HCT116 (cell line): ENCODE results near the gene DOCK2. TPM values are rescaled to one million over a fixed set of nuclear protein-coding genes. Genes with fewer than 3 reads are reported as not detected.

ENCODE experiments used
- ATAC-seq: fragments of 200-7000 bp; cut with Tn5 transposase; 2 replicates; pipeline ENCODE4 v1.9.1; 2020; ENCODE audit warnings: mild to moderate bottlenecking, moderate library complexity
- BruUV-seq: library from RNA; stranded (reverse); fragments of 400-500 nt; replicated peaks from 2 replicates; lab custom pipeline; 2021; lab: Mats Ljungman, UMichigan
- CTCF ChIA-PET: fragments of 300-600 bp; sonication (Branson Sonifier 250); formaldehyde crosslinking; loops from one replicate; lab custom pipeline; 2021; ENCODE audit warnings: antibody characterized with exemption; lab: Charles Lee
- POLR2A ChIA-PET: fragments of 300-600, 350-600 bp; sonication (Branson Sonifier 250); formaldehyde crosslinking; loops from one replicate; lab custom pipeline; 2021; ENCODE audit warnings: antibody characterized with exemption; lab: Charles Lee
- RAD21 ChIA-PET, 2 experiments: fragments of 300-600 bp; sonication (Branson Sonifier 250); formaldehyde crosslinking; loops; one replicate each; lab custom pipeline; 2023; ENCODE audit warnings: low total read pairs in 2 of 2; ENCODE audit not compliant: uncharacterized antibody in 2 of 2, unreplicated experiment in 2 of 2, low non-redundant PET in 1 of 2; lab: Charles Lee
- DNase-seq: peaks from one replicate; pipeline ENCODE4 v3.0.0-alpha.2; 2010; ENCODE audit warnings: low read depth, low spot score
- H2AFZ ChIP-seq: fragments of 200-600 bp; shearing (Covaris generic), sonication (generic); 2 replicates; pipeline ENCODE4 v1.6.1; 2017; ENCODE audit warnings: low read depth, mixed run types, mixed read lengths, antibody characterized with exemption, low read length; ENCODE audit not compliant: poor library complexity, severe bottlenecking
- H3K27ac ChIP-seq: 2 replicates; pipeline ENCODE4 v1.5.1; 2012; ENCODE audit warnings: low read depth, low read length
- H3K27me3 ChIP-seq: fragments of 200-600 bp; sonication (generic); 2 replicates; pipeline ENCODE4 v1.6.1; 2016; ENCODE audit warnings: mixed run types, low read length, mixed read lengths; ENCODE audit not compliant: insufficient read depth
- H3K36me3 ChIP-seq, 2 experiments: fragments of 200-500 bp in 1 of 2; fragments of 200-600 bp in 1 of 2; sonication (Bioruptor generic) in 1 of 2; sonication (generic) in 1 of 2; 2 replicates each; pipeline versions ENCODE4 v1.5.1 to v1.6.1; 2014 to 2016; ENCODE audit warnings: low read length in 2 of 2, inconsistent platforms in 1 of 2, mixed read lengths in 1 of 2, mixed run types in 1 of 2; ENCODE audit not compliant: insufficient read depth in 2 of 2, control insufficient read depth in 1 of 2
- H3K4me1 ChIP-seq, 2 experiments: fragments of 200-600 bp in 1 of 2; sonication (generic) in 1 of 2; 2 replicates each; pipeline versions ENCODE4 v1.5.1 to v1.6.1; 2012 to 2017; ENCODE audit warnings: low read length in 2 of 2, inconsistent platforms in 1 of 2, mild to moderate bottlenecking in 1 of 2, mixed read lengths in 1 of 2, mixed run types in 1 of 2, moderate library complexity in 1 of 2; ENCODE audit not compliant: insufficient read depth in 2 of 2, control insufficient read depth in 1 of 2
- H3K4me2 ChIP-seq: fragments of 200-600 bp; sonication (generic); 2 replicates; pipeline ENCODE4 v1.6.1; 2017; ENCODE audit warnings: mixed run types, low read length, mixed read lengths
- H3K4me3 ChIP-seq, 2 experiments: fragments of 200-600 bp in 1 of 2; sonication (generic) in 1 of 2; replicated peaks in 1 of 2; 2 replicates each; pipeline ENCODE4 v1.5.1; 2011 to 2016; ENCODE audit warnings: low read length in 2 of 2, control low read depth in 1 of 2, low read depth in 1 of 2, mild to moderate bottlenecking in 1 of 2, mixed read lengths in 1 of 2, mixed run types in 1 of 2
- H3K79me2 ChIP-seq: fragments of 200-600 bp; sonication (generic); 2 replicates; pipeline ENCODE4 v1.6.1; 2017; ENCODE audit warnings: mild to moderate bottlenecking, mixed run types, low read length, moderate library complexity, mixed read lengths; ENCODE audit not compliant: insufficient read depth
- H3K9ac ChIP-seq: fragments of 200-600 bp; sonication (generic); 2 replicates; pipeline ENCODE4 v1.6.1; 2016; ENCODE audit warnings: low read length, mixed read lengths
- H3K9me2 ChIP-seq: fragments of 200-600 bp; sonication (generic), shearing (Covaris generic); 2 replicates; pipeline ENCODE4 v1.6.1; 2017; ENCODE audit warnings: mixed run types, mild to moderate bottlenecking, moderate library complexity; ENCODE audit not compliant: insufficient read depth
- H3K9me3 ChIP-seq, 2 experiments: fragments of 200-500 bp in 1 of 2; fragments of 200-600 bp in 1 of 2; sonication (Bioruptor generic) in 1 of 2; sonication (generic) in 1 of 2; 2 replicates each; pipeline ENCODE4 v1.6.1; 2014 to 2017; ENCODE audit warnings: low read length in 2 of 2, mixed read lengths in 2 of 2, inconsistent platforms in 1 of 2, low read depth in 1 of 2, mild to moderate bottlenecking in 1 of 2, mixed run types in 1 of 2, moderate library complexity in 1 of 2; ENCODE audit not compliant: control insufficient read depth in 1 of 2, insufficient read depth in 1 of 2
- H4K20me1 ChIP-seq: fragments of 200-600 bp; sonication (generic), shearing (Covaris generic); 2 replicates; pipeline ENCODE4 v1.6.1; 2017; ENCODE audit warnings: mixed run types, mild to moderate bottlenecking, moderate library complexity; ENCODE audit not compliant: insufficient read depth
- ATF3 ChIP-seq: IDR thresholded peaks from 2 replicates; pipeline ENCODE4 v1.6.1; 2012
- CBX3 ChIP-seq: IDR thresholded peaks from 2 replicates; pipeline ENCODE4 v1.6.1; 2012; ENCODE audit warnings: low read depth
- CEBPB ChIP-seq: IDR thresholded peaks from 2 replicates; pipeline ENCODE4 v1.6.1; 2012; ENCODE audit warnings: low read depth
- CTCF ChIP-seq, 3 experiments: fragments of 200-600 bp in 1 of 3; sonication (generic) in 1 of 3; IDR thresholded peaks in 2 of 3; conservative IDR thresholded peaks in 1 of 3; 2 replicates each; pipeline ENCODE4 v1.5.1; 2012 to 2017; ENCODE audit warnings: low read depth in 2 of 3, low read length in 2 of 3, antibody characterized with exemption in 1 of 3, borderline replicate concordance in 1 of 3, control low read depth in 1 of 3, mild to moderate bottlenecking in 1 of 3, mixed read lengths in 1 of 3, mixed run types in 1 of 3, moderate library complexity in 1 of 3; ENCODE audit not compliant: insufficient read depth in 1 of 3
- EGR1 ChIP-seq: IDR thresholded peaks from 2 replicates; pipeline ENCODE4 v1.6.1; 2012; ENCODE audit warnings: low read depth
- ELF1 ChIP-seq: IDR thresholded peaks from 2 replicates; pipeline ENCODE4 v1.6.1; 2012; ENCODE audit warnings: low read depth, borderline replicate concordance
- EZH2 ChIP-seq: fragments of 200-600 bp; sonication (generic); IDR thresholded peaks from 2 replicates; pipeline ENCODE4 v1.6.1; 2017; ENCODE audit warnings: antibody characterized with exemption, mixed run types
- EZH2phosphoT487 ChIP-seq: fragments of 200-600 bp; IDR thresholded peaks from 2 replicates; pipeline ENCODE4 v1.6.1; 2018; ENCODE audit warnings: antibody characterized with exemption, borderline replicate concordance
- JUND ChIP-seq: IDR thresholded peaks from 2 replicates; pipeline ENCODE4 v1.6.1; 2012
- POLR2A ChIP-seq: IDR thresholded peaks from 2 replicates; pipeline ENCODE4 v1.7.0; 2011; ENCODE audit warnings: borderline replicate concordance; ENCODE audit not compliant: insufficient read depth, insufficient read length; ENCODE audit errors: extremely low read depth
- POLR2AphosphoS5 ChIP-seq: IDR thresholded peaks from 2 replicates; pipeline ENCODE4 v1.6.1; 2011; ENCODE audit warnings: mild to moderate bottlenecking, low read depth, low read length, moderate library complexity
- SIN3A ChIP-seq: IDR thresholded peaks from 2 replicates; pipeline ENCODE4 v1.6.1; 2012; ENCODE audit warnings: low read depth
- SP1 ChIP-seq: IDR thresholded peaks from 2 replicates; pipeline ENCODE4 v1.6.1; 2012; ENCODE audit warnings: low read depth
- SRF ChIP-seq: IDR thresholded peaks from 2 replicates; pipeline ENCODE4 v1.6.1; 2012; ENCODE audit warnings: low read depth
- TCF7L2 ChIP-seq: IDR thresholded peaks from 2 replicates; pipeline ENCODE4 v1.7.0; 2011; ENCODE audit warnings: borderline replicate concordance, inconsistent platforms; ENCODE audit not compliant: insufficient read depth, insufficient read length; ENCODE audit errors: extremely low read depth
- ZFX ChIP-seq: fragments of 450-650 bp; IDR thresholded peaks from 2 replicates; pipeline ENCODE4 v1.6.1; 2017
- ZNF274 ChIP-seq: fragments of 200-500 bp; sonication (Bioruptor generic); IDR thresholded peaks from 2 replicates; pipeline ENCODE4 v1.6.1; 2014; ENCODE audit warnings: mild to moderate bottlenecking, low read depth, low read length, inconsistent platforms
- intact Hi-C: fragments of 100-400 bp; cut with micrococcal nuclease; formaldehyde crosslinking; loops from 2 replicates; pipeline ENCODE4 v1.10.0; 2022
- total RNA-seq: library from RNA; stranded (reverse); gene quantifications from one replicate; pipeline ENCODE4 v1.2.1, GENCODE V29; 2021; ENCODE audit not compliant: unreplicated experiment
- TF ChIP-seq, protein P1 (sequence below): IDR thresholded peaks from 2 replicates; pipeline ENCODE4 v1.6.1; 2012; ENCODE audit warnings: low read depth
- TF ChIP-seq, protein P2 (sequence below): IDR thresholded peaks from 2 replicates; pipeline ENCODE4 v1.6.1; 2011; ENCODE audit warnings: mild to moderate bottlenecking, low read length, moderate library complexity; ENCODE audit not compliant: insufficient replicate concordance; ENCODE audit errors: extremely low read depth

DOCK2 gene
- total RNA-seq, 1 experiment from 2014 or later = 0.89 TPM

DNA sequence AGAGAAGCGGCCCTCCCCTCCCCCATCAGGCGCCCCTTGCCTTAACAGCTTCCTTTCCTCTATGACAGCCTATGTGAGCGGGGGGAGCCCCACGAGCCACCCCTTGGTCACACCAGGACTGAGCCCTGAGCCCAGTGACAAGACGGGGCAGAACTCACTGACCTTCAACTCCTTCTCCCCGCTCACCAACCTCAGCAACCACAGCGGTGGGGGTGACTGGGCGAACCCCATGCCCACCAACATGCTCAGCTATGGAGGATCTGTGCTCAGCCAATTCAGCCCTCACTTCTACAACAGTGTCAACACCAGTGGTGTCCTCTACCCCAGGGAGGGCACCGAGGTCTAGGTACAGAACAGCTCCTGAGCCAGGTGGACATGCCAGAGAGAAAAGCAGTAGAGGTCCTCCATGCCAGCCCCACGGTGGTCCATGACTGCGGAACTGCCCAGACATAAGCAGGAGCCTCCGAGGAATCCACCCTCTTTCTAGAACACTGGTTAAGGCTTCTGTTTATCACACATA is 471.3 kb downstream of the DOCK2 start:
- H3K4me3 ChIP-seq = no peak overlapping the region
- H4K20me1 ChIP-seq = no peaks in the 10 kb centered on the region
- intact Hi-C loops = no loop called here
- POLR2A ChIA-PET = no interaction called here
- H3K36me3 ChIP-seq = no peaks in the 10 kb centered on the region
- CTCF ChIA-PET = no interaction called here
- no peak overlapping the region for H3K4me2 ChIP-seq
- RAD21 ChIA-PET = no interaction called here
- no peaks in the 10 kb centered on the region for H3K27me3 ChIP-seq
- ATAC-seq = no peak
- BruUV-seq = no TSS peak
- no peaks in the 10 kb centered on the region for H3K4me1 ChIP-seq
- no peak overlapping the region for H2AFZ ChIP-seq
- H3K9me3 ChIP-seq = no peaks in the 10 kb centered on the region
- no peaks in the 10 kb centered on the region for H3K79me2 ChIP-seq
- no peak for DNase-seq
- no peaks in the 10 kb centered on the region for H3K9me2 ChIP-seq
- H3K9ac ChIP-seq = no peak overlapping the region
- no peak overlapping the region for H3K27ac ChIP-seq
- TF ChIP-seq, protein P1, sequence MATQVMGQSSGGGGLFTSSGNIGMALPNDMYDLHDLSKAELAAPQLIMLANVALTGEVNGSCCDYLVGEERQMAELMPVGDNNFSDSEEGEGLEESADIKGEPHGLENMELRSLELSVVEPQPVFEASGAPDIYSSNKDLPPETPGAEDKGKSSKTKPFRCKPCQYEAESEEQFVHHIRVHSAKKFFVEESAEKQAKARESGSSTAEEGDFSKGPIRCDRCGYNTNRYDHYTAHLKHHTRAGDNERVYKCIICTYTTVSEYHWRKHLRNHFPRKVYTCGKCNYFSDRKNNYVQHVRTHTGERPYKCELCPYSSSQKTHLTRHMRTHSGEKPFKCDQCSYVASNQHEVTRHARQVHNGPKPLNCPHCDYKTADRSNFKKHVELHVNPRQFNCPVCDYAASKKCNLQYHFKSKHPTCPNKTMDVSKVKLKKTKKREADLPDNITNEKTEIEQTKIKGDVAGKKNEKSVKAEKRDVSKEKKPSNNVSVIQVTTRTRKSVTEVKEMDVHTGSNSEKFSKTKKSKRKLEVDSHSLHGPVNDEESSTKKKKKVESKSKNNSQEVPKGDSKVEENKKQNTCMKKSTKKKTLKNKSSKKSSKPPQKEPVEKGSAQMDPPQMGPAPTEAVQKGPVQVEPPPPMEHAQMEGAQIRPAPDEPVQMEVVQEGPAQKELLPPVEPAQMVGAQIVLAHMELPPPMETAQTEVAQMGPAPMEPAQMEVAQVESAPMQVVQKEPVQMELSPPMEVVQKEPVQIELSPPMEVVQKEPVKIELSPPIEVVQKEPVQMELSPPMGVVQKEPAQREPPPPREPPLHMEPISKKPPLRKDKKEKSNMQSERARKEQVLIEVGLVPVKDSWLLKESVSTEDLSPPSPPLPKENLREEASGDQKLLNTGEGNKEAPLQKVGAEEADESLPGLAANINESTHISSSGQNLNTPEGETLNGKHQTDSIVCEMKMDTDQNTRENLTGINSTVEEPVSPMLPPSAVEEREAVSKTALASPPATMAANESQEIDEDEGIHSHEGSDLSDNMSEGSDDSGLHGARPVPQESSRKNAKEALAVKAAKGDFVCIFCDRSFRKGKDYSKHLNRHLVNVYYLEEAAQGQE = no peak
- TF ChIP-seq CBX3 = no peak
- TF ChIP-seq ATF3 = no peak
- no peak for TF ChIP-seq SRF
- TF ChIP-seq ZNF274 = no peak
- no peak for TF ChIP-seq ZFX
- no peak for TF ChIP-seq TCF7L2
- TF ChIP-seq EGR1 = no peak
- TF ChIP-seq SIN3A = no peak
- no peak for TF ChIP-seq EZH2
- TF ChIP-seq, protein P2, sequence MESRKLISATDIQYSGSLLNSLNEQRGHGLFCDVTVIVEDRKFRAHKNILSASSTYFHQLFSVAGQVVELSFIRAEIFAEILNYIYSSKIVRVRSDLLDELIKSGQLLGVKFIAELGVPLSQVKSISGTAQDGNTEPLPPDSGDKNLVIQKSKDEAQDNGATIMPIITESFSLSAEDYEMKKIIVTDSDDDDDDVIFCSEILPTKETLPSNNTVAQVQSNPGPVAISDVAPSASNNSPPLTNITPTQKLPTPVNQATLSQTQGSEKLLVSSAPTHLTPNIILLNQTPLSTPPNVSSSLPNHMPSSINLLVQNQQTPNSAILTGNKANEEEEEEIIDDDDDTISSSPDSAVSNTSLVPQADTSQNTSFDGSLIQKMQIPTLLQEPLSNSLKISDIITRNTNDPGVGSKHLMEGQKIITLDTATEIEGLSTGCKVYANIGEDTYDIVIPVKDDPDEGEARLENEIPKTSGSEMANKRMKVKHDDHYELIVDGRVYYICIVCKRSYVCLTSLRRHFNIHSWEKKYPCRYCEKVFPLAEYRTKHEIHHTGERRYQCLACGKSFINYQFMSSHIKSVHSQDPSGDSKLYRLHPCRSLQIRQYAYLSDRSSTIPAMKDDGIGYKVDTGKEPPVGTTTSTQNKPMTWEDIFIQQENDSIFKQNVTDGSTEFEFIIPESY = no peak
- TF ChIP-seq JUND = no peak
- no peak for TF ChIP-seq CEBPB
- no peak for TF ChIP-seq EZH2phosphoT487
- no peak for TF ChIP-seq POLR2AphosphoS5
- TF ChIP-seq ELF1 = no peak
- no peak for TF ChIP-seq CTCF (IDR thresholded peaks at IDR 0.05 in 2 of 3, conservative IDR thresholded peaks at IDR 0.05 in 1 of 3; ENCODE audit: borderline replicate concordance in 1 of 3, insufficient read depth in 1 of 3, low read depth in 2 of 3, low read length in 2 of 3)
- TF ChIP-seq SP1 = no peak
- TF ChIP-seq POLR2A = no peak
- TF ChIP-seq, all 23 proteins: peak for 0
